ENCODE data around the gene MRTFB. TPM values are rescaled to one million over a fixed set of nuclear protein-coding genes. Genes with fewer than 3 reads are reported as not detected.
A peak's percentile ranks its signal among the peaks of the same experiment; 100 is the strongest.

MRTFB gene
- total and polyA plus RNA-seq, 4 donors = 19.1 to 32.1 (median 25.1) TPM

DNA sequence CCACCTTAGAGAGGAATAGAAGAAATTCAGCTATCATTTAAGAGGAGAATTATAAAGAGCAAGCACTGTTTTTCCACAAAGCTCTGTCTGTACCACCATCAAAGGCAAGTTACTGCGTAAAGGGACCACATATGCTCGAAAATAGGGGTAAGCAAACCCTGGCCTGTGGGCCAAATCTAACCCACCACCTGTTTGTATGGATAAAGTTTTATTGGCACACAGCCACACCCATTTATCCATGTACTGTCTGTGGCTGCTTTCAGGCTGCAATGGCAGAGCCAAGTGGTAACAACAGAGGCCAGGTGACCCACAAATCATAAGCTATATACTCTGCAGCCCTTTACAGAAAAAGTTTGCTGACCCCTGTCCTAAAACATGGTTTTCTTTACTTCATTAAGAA is 180.3 kb downstream of the MRTFB start:
- no CpG with 5 or more reads among the region's 2 CpGs for WGBS (ENCODE audit: insufficient coverage)
- H3K36me3 ChIP-seq (ENCODE audit: control insufficient read depth, insufficient read depth, low read length) = peaks cover 36% of the 10 kb centered on the region
- no peak overlapping the region for H3K4me3 ChIP-seq (ENCODE audit: low read depth, low read length)
- no peaks in the 10 kb centered on the region for H3K9me3 ChIP-seq (ENCODE audit: control insufficient read depth, insufficient read depth, low read length)
- no peaks in the 10 kb centered on the region for H3K4me1 ChIP-seq (ENCODE audit: control insufficient read depth, insufficient read depth, low read length)
- no peak for DNase-seq (ENCODE audit: low read depth in 4 of 6, low spot score in 6 of 6)
- H3K27me3 ChIP-seq (ENCODE audit: control insufficient read depth, insufficient read depth, low read length) = no peaks in the 10 kb centered on the region
- H3K27ac ChIP-seq (ENCODE audit: low read depth, low read length) = no peak overlapping the region

GRCh38 chr16:14252860-14253259 is 181.7 kb downstream of the MRTFB start:
- Histone ChIP-seq H3K4me3 (ENCODE audit: low read depth, low read length) (no peak overlapping the region), H3K9me3 (ENCODE audit: control insufficient read depth, insufficient read depth, low read length) (no peaks in the 10 kb centered on the region), H3K36me3 (ENCODE audit: control insufficient read depth, insufficient read depth, low read length) (peaks cover 23% of the 10 kb centered on the region), H3K27me3 (ENCODE audit: control insufficient read depth, insufficient read depth, low read length) (no peaks in the 10 kb centered on the region), H3K27ac (ENCODE audit: low read depth, low read length) (no peak overlapping the region), H3K4me1 (ENCODE audit: control insufficient read depth, insufficient read depth, low read length) (no peaks in the 10 kb centered on the region)
- no peak for DNase-seq (ENCODE audit: low read depth in 4 of 6, low spot score in 6 of 6)

DNA sequence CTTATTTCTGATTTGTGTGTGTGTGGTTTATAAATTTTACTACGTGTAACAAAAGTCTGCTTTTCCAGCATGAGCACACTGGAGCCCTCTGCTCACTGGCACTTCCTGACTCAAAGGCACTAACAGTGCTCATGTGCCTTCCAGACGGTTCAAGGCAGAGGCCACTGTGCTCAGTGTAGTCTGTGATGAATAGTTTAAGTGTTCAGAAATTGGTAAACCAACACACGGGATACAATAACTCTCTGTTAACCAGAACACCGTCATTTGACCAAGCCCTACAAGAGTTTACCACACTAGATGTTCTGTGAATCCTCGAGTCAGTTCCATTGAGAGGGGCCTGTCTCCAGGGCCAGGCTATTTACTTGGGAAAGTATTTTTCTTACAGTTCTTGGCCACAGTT is 191.9 kb downstream of the MRTFB start:
- peak in 2 of 6 donors; percentile 6 to 62 for DNase-seq (ENCODE audit: low read depth in 4 of 6, low spot score in 6 of 6)
- Histone ChIP-seq H3K36me3 (ENCODE audit: control insufficient read depth, insufficient read depth, low read length) (peaks cover 32% of the 10 kb centered on the region), H3K27me3 (ENCODE audit: control insufficient read depth, insufficient read depth, low read length) (no peaks in the 10 kb centered on the region), H3K4me1 (ENCODE audit: control insufficient read depth, insufficient read depth, low read length) (no peaks in the 10 kb centered on the region), H3K9me3 (ENCODE audit: control insufficient read depth, insufficient read depth, low read length) (no peaks in the 10 kb centered on the region), H3K4me3 (ENCODE audit: low read depth, low read length) (no peak overlapping the region), H3K27ac (ENCODE audit: low read depth, low read length) (no peak overlapping the region)
- WGBS (ENCODE audit: insufficient coverage) = 80% methylated on average over 1 of the region's 5 CpGs

DNA sequence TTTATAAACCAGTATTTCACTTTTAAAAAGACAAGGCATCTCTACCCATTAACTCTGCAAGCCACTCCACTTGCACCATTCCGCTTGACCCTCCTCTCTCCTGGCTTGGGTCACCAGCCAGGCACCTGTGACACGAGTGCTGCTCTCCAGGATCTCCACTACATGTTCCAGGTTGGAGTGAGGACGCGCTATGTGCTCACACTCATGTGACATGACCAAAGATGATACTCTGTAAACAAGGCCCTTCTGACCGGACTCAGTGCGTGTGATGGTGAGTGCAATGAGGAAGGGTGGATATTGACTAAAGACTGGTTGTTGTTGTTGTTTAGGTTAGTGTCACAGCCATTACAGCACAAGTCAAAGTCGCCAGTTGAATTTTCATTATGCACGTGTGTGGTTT is 192.7 kb downstream of the MRTFB start:
- no peak overlapping the region for H3K4me3 ChIP-seq (ENCODE audit: low read depth, low read length)
- no peak overlapping the region for H3K27ac ChIP-seq (ENCODE audit: low read depth, low read length)
- no peaks in the 10 kb centered on the region for H3K27me3 ChIP-seq (ENCODE audit: control insufficient read depth, insufficient read depth, low read length)
- H3K9me3 ChIP-seq (ENCODE audit: control insufficient read depth, insufficient read depth, low read length) = no peaks in the 10 kb centered on the region
- 97% methylated on average over 6 of the region's 8 CpGs for WGBS (ENCODE audit: insufficient coverage)
- H3K36me3 ChIP-seq (ENCODE audit: control insufficient read depth, insufficient read depth, low read length) = peaks cover 28% of the 10 kb centered on the region
- DNase-seq (ENCODE audit: low read depth in 4 of 6, low spot score in 6 of 6) = no peak
- no peaks in the 10 kb centered on the region for H3K4me1 ChIP-seq (ENCODE audit: control insufficient read depth, insufficient read depth, low read length)

DNA sequence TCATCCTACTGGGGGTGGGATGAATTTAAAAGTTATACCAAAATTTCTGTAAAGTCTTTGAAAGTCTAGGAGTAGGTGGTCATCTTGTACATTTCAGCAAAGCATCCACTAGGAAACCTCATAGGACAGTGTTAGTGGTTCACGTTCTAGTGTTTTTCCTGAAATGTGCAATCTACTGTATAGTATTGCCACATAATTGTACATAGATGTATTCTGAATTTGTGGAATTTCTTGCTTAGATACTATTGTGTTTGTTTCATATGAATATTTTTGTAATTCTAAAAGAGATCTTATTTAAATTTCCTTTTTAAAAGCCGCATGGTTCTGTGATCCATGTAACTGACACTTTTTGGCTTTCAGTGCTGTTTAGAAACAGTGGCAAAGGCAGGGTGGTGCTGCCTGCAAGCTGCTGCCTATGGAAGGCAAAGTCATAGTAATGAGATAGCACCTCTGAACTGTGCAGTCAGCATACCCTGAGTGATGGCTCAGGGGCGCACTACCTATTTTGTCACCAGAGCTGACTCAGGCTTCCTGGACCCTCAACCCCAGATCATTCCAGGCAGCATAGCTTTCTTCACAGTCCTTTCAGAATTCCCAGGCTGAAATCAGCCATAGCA is 193.3 kb downstream of the MRTFB start:
- DNase-seq (ENCODE audit: low read depth in 4 of 6, low spot score in 6 of 6) = no peak
- Histone ChIP-seq H3K27ac (ENCODE audit: low read depth, low read length) (no peak overlapping the region), H3K27me3 (ENCODE audit: control insufficient read depth, insufficient read depth, low read length) (no peaks in the 10 kb centered on the region), H3K9me3 (ENCODE audit: control insufficient read depth, insufficient read depth, low read length) (no peaks in the 10 kb centered on the region), H3K4me1 (ENCODE audit: control insufficient read depth, insufficient read depth, low read length) (no peaks in the 10 kb centered on the region), H3K36me3 (ENCODE audit: control insufficient read depth, insufficient read depth, low read length) (peaks cover 24% of the 10 kb centered on the region), H3K4me3 (ENCODE audit: low read depth, low read length) (no peak overlapping the region)
- 100% methylated on average over 2 of the region's 3 CpGs for WGBS (ENCODE audit: insufficient coverage)

DNA sequence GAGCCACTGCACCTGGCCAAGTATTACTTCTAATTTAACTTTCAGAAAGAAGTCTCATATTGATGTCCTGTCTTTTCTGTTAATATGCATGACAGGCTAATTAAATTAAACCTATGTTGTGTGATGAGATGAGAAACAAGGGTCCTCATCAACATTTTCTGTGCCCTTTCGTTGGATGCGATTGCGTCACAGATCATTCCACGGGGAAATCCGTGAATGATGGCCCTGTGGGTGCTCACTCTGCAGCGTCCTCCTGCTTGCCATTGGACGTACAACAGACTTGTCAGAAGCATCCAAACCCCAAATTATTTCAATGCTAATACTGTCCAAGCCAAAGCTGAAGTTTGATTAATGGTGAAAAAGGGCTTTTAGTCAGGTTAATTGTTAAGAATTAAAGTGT is 197.0 kb downstream of the MRTFB start:
- no peaks in the 10 kb centered on the region for H3K4me1 ChIP-seq (ENCODE audit: control insufficient read depth, insufficient read depth, low read length)
- no peaks in the 10 kb centered on the region for H3K27me3 ChIP-seq (ENCODE audit: control insufficient read depth, insufficient read depth, low read length)
- DNase-seq (ENCODE audit: low read depth in 4 of 6, low spot score in 6 of 6) = no peak
- H3K4me3 ChIP-seq (ENCODE audit: low read depth, low read length) = no peak overlapping the region
- peaks cover 2% of the 10 kb centered on the region for H3K9me3 ChIP-seq (ENCODE audit: control insufficient read depth, insufficient read depth, low read length)
- WGBS (ENCODE audit: insufficient coverage) = 100% methylated on average over 5 of the region's 7 CpGs
- H3K36me3 ChIP-seq (ENCODE audit: control insufficient read depth, insufficient read depth, low read length) = peaks cover 13% of the 10 kb centered on the region
- H3K27ac ChIP-seq (ENCODE audit: low read depth, low read length) = no peak overlapping the region

DNA sequence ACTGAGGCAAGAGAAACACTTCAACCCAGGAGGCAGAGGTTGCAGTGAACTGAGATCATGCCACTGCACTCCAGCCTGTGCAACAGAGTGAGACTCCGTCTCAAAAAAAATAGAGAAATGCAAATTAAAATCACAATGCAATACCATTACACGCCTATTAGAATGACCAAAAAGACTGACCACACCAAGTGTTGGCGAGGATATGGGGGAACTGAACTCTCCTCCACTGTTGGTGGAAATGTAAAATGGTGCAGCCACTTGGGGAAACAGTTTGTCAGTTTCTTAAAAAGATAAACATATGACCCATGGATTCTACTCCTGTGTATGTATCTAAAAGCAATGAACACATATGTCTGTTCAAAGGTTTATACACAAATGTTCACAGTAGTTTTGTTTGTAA is 204.8 kb downstream of the MRTFB start:
- DNase-seq (ENCODE audit: low read depth in 4 of 6, low spot score in 6 of 6) = no peak
- Histone ChIP-seq H3K36me3 (ENCODE audit: control insufficient read depth, insufficient read depth, low read length) (no peaks in the 10 kb centered on the region), H3K4me3 (ENCODE audit: low read depth, low read length) (no peak overlapping the region), H3K4me1 (ENCODE audit: control insufficient read depth, insufficient read depth, low read length) (no peaks in the 10 kb centered on the region), H3K27ac (ENCODE audit: low read depth, low read length) (no peak overlapping the region), H3K27me3 (ENCODE audit: control insufficient read depth, insufficient read depth, low read length) (no peaks in the 10 kb centered on the region), H3K9me3 (ENCODE audit: control insufficient read depth, insufficient read depth, low read length) (peaks cover 2% of the 10 kb centered on the region)
- no CpG with 5 or more reads among the region's 3 CpGs for WGBS (ENCODE audit: insufficient coverage)

DNA sequence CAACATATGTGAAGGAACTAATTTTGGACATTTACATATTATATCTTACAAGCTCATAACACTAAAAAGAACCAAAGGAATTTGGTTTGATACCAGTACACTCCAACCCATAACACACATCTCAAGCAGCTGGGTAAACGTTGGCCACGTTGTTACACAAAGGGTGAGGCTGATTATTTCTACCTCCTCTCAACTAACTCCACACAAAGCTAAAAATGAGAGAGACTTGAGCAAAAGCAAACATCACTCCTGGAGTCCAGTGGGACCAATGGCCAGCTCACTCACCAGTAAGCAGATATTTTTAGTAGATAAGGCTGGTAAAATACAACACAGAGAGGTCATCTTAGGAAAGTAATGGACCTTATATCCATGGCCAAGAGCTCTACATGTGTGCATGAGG is 207.6 kb downstream of the MRTFB start:
- no peaks in the 10 kb centered on the region for H3K4me1 ChIP-seq (ENCODE audit: control insufficient read depth, insufficient read depth, low read length)
- H3K4me3 ChIP-seq (ENCODE audit: low read depth, low read length) = no peak overlapping the region
- no peaks in the 10 kb centered on the region for H3K27me3 ChIP-seq (ENCODE audit: control insufficient read depth, insufficient read depth, low read length)
- H3K27ac ChIP-seq (ENCODE audit: low read depth, low read length) = no peak overlapping the region
- H3K36me3 ChIP-seq (ENCODE audit: control insufficient read depth, insufficient read depth, low read length) = no peaks in the 10 kb centered on the region
- DNase-seq (ENCODE audit: low read depth in 4 of 6, low spot score in 6 of 6) = no peak
- H3K9me3 ChIP-seq (ENCODE audit: control insufficient read depth, insufficient read depth, low read length) = peaks cover 2% of the 10 kb centered on the region
- 80% methylated on average over 1 of the region's 2 CpGs for WGBS (ENCODE audit: insufficient coverage)

DNA sequence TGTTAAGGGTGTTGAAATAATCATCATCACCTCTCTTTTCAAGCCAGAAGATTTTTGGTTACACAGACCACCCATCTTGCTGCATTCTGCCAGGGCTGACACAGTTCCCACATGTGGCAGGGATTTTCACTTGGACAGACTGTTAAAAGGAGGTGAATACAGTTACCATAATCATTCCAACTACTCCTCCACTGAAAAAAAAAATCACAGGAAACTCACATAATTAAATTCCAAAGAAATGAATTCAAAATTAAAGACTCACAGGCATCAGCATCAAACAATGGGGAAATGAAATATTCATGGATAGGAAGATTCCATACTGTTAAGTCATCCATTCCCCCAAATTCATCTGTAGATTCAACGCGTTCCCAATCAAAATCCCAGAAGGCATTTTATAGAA is 209.4 kb downstream of the MRTFB start:
- WGBS (ENCODE audit: insufficient coverage) = no CpG with 5 or more reads among the region's 2 CpGs
- Histone ChIP-seq H3K27ac (ENCODE audit: low read depth, low read length) (no peak overlapping the region), H3K36me3 (ENCODE audit: control insufficient read depth, insufficient read depth, low read length) (no peaks in the 10 kb centered on the region), H3K4me3 (ENCODE audit: low read depth, low read length) (no peak overlapping the region), H3K27me3 (ENCODE audit: control insufficient read depth, insufficient read depth, low read length) (no peaks in the 10 kb centered on the region), H3K9me3 (ENCODE audit: control insufficient read depth, insufficient read depth, low read length) (peaks cover 2% of the 10 kb centered on the region), H3K4me1 (ENCODE audit: control insufficient read depth, insufficient read depth, low read length) (peaks cover 3% of the 10 kb centered on the region)
- DNase-seq (ENCODE audit: low read depth in 4 of 6, low spot score in 6 of 6) = no peak

DNA sequence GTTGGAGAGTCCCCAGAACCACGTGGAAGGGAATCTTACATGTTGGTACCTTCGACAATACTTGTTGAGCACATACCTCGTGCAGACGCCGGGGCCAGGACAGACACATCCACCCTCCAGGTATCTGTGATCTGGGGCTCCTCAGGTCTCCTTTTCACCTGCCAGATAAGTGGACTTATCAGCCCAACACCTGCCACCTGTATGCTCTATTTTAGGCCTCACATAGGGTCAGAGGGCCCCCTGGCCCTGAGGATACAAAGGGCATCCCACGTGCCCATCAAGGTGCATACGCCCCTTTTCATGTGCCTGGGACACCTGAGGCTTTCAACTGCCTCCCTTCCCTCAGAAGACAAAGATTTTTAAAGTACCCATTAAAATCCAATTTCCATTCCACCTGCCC is 212.7 kb downstream of the MRTFB start:
- Histone ChIP-seq H3K9me3 (ENCODE audit: control insufficient read depth, insufficient read depth, low read length) (no peaks in the 10 kb centered on the region), H3K4me3 (ENCODE audit: low read depth, low read length) (no peak overlapping the region), H3K27me3 (ENCODE audit: control insufficient read depth, insufficient read depth, low read length) (no peaks in the 10 kb centered on the region), H3K36me3 (ENCODE audit: control insufficient read depth, insufficient read depth, low read length) (no peaks in the 10 kb centered on the region), H3K4me1 (ENCODE audit: control insufficient read depth, insufficient read depth, low read length) (peaks cover 15% of the 10 kb centered on the region), H3K27ac (ENCODE audit: low read depth, low read length) (no peak overlapping the region)
- no peak for DNase-seq (ENCODE audit: low read depth in 4 of 6, low spot score in 6 of 6)
- WGBS (ENCODE audit: insufficient coverage) = 76% methylated on average over 7 of the region's 7 CpGs

Measured in spinal cord (tissue), 10 donors.